ENCODE measurements around the gene ZWINT.

ZWINT gene

GRCh38 chr10:56360967-56361612 lies at the start of gene ZWINT:
ZWINT (minus strand) TSS chr10:56361259; CDS start chr10:56361236, 23 bp downstream.
- Histone ChIP-seq H3K27ac (ENCODE audit: extremely low read depth, low read depth, low read length) (peak within 1 kb of the TSS; percentile 61; the same call in 1 of the 2 replicates), H3K9me3 (ENCODE audit: control insufficient read depth, insufficient read depth, low read depth, low read length) (no peaks in the 10 kb centered on the region), H3K4me1 (ENCODE audit: control insufficient read depth, insufficient read depth, low read length) (no peaks in the 10 kb centered on the region; the same call in 1 of the 2 replicates), H3K36me3 (ENCODE audit: control insufficient read depth in 2 of 2, insufficient read depth in 1 of 2, low read length in 2 of 2) (peaks cover 23 to 31% of the 10 kb centered on the region in 2 experiments; a peak in 2 of 3 replicates), H3K4me3 (ENCODE audit: low read depth, low read length) (peak within 1 kb of the TSS; percentile 98)
- ChIA-PET CTCF (interaction anchor here (0.7 to 1.4 kb wide), 2 partner anchors 11 to 13 kb away, joined by 3 to 5 read pairs; no protein-coding TSS in a partner anchor), POLR2A (interaction anchor here (0.6 to 2.4 kb wide), 5 partner anchors 10 to 1975 kb away, joined by 3 to 28 read pairs (median 3); no protein-coding TSS in a partner anchor)
- peak; percentile 87 for TF ChIP-seq ZNF335 (tag by site-specific recombination; conservative IDR thresholded peaks at IDR 0.05)
- peak; percentile 89 for TF ChIP-seq ZNF76 (tag by site-specific recombination; IDR thresholded peaks at IDR 0.05; ENCODE audit: borderline replicate concordance, low read depth)
- no peak for TF ChIP-seq ZNF777 (tag by site-specific recombination; IDR thresholded peaks at IDR 0.05; ENCODE audit: borderline replicate concordance)
- no peak for TF ChIP-seq PRDM6 (tag by site-specific recombination; IDR thresholded peaks at IDR 0.05)
- no peak for TF ChIP-seq ZSCAN16 (tag by site-specific recombination; IDR thresholded peaks at IDR 0.05)
- TF ChIP-seq TCF7L2 (IDR thresholded peaks at IDR 0.05; ENCODE audit: borderline replicate concordance, low read depth, low read length): peak; percentile 98
- no peak for TF ChIP-seq RBAK (tag by site-specific recombination; IDR thresholded peaks at IDR 0.05)
- TF ChIP-seq HIC1 (tag by site-specific recombination; IDR thresholded peaks at IDR 0.05): no peak
- TF ChIP-seq KLF1 (tag by site-specific recombination; IDR thresholded peaks at IDR 0.05): no peak
- TF ChIP-seq ZNF362 (tag by site-specific recombination; IDR thresholded peaks at IDR 0.05): no peak
- TF ChIP-seq SALL2 (tag by site-specific recombination; IDR thresholded peaks at IDR 0.05; ENCODE audit: borderline replicate concordance): no peak
- TF ChIP-seq ZSCAN30 (tag by site-specific recombination; IDR thresholded peaks at IDR 0.05): peak; percentile 47; the same call in 1 of the 2 replicates
- peak; percentile 57 for TF ChIP-seq ZXDB (tag by site-specific recombination; IDR thresholded peaks at IDR 0.05)
- TF ChIP-seq KLF16 (tag by site-specific recombination; IDR thresholded peaks at IDR 0.05): no peak
- no peak for TF ChIP-seq ZNF266 (tag by site-specific recombination; IDR thresholded peaks at IDR 0.05; ENCODE audit: low read depth)
- peak; percentile 51 for TF ChIP-seq ZBTB26 (tag by site-specific recombination; optimal IDR thresholded peaks at IDR 0.05)
- TF ChIP-seq PATZ1 (tag by site-specific recombination; IDR thresholded peaks at IDR 0.05): no peak
- peak; percentile 15; the same call in 1 of the 2 replicates for TF ChIP-seq ZBTB17 (tag by site-specific recombination; IDR thresholded peaks at IDR 0.05)
- TF ChIP-seq ZNF692 (tag by site-specific recombination; IDR thresholded peaks at IDR 0.05): no peak
- TF ChIP-seq ZNF501 (tag by site-specific recombination; IDR thresholded peaks at IDR 0.05): peak; percentile 45; the same call in 1 of the 2 replicates
- TF ChIP-seq ZNF654 (tag by site-specific recombination; IDR thresholded peaks at IDR 0.05; ENCODE audit: low read depth): no peak
- TF ChIP-seq ZNF416 (tag by site-specific recombination; IDR thresholded peaks at IDR 0.05): no peak
- TF ChIP-seq KLF17 (tag by site-specific recombination; IDR thresholded peaks at IDR 0.05): no peak
- no peak for TF ChIP-seq ZNF596 (tag by site-specific recombination; IDR thresholded peaks at IDR 0.05)
- TF ChIP-seq ZNF621 (tag by site-specific recombination; IDR thresholded peaks at IDR 0.05): no peak
- TF ChIP-seq ZNF624 (tag by site-specific recombination; IDR thresholded peaks at IDR 0.05): no peak
- TF ChIP-seq SETDB1 (IDR thresholded peaks at IDR 0.05; ENCODE audit: insufficient read length, low read length): peak; percentile 13
